GM23248 (cell line): ENCODE measurements around the gene TMEM50B.

ENCODE experiments used
- EZH2 ChIP-seq: fragments of 200-600 bp; sonication (generic); IDR thresholded peaks from 2 replicates; pipeline ENCODE4 v1.6.1; 2018; ENCODE audit warnings: antibody characterized with exemption, mild to moderate bottlenecking; ENCODE audit not compliant: insufficient read depth, poor library complexity, severe bottlenecking
- EZH2phosphoT487 ChIP-seq: fragments of 200-600 bp; sonication (generic); IDR thresholded peaks from 2 replicates; pipeline ENCODE4 v1.6.1; 2018; ENCODE audit warnings: antibody characterized with exemption, moderate library complexity, mild to moderate bottlenecking, low read depth; ENCODE audit not compliant: insufficient read depth

DNA sequence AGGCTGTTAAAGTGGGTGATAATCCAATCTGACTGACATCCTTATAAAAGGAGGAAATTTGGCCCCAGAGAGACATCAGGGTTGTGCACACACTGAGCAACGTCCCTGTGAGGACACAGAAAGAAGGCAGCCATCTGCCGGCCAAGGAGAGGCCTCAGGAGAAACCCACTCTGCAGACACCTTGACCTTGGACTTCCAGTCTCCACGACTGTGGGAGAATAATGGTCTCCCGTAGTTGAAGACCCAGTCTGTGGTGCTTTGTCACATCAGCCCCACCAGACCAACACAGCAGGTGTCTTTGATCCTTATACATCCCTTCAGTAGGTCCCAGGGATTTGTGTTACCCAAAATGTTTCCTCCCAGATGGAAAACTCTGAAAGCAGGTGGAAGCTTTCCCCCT, 16.0 kb upstream of the TMEM50B start:
- TF ChIP-seq EZH2 (no peak), EZH2phosphoT487 (no peak)
